Glomerular visceral epithelial cell (primary cell): ENCODE results near the gene DRD2.
"Not testable (repeated sequence)": the region's sequence is repeated elsewhere in the genome, so short reads cannot be mapped to it uniquely, and the experiment has no call there.

ENCODE experiments used
- DNase-seq: peaks from one replicate; pipeline ENCODE4 v3.0.0-alpha.2; 2016; ENCODE audit errors: extremely low spot score

DRD2 gene

GRCh38 chr11:113475160-113475761 lies at the start of gene DRD2:
DRD2 (minus strand) TSS chr11:113475398; CDS start chr11:113424651, 50,747 bp downstream.
- no peak for DNase-seq

DNA sequence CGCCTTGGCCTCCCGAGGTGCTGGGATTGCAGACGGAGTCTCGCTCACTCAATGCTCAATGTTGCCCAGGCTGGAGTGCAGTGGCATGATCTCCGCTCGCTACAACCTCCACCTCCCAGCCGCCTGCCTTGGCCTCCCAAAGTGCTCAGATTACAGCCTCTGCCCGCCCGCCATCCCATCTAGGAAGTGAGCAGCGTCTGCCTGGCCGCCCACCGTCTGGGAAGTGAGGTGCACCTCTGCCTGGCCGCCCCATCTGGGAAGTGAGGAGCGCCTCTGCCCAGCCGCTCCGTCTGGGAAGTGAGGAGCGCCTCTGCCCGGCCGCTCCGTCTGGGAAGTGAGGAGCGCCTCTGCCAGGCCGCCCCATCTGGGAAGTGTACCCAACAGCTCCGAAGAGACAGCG lies 48.7 kb upstream of the DRD2 start:
- DNase-seq: not testable (repeated sequence)

DNA sequence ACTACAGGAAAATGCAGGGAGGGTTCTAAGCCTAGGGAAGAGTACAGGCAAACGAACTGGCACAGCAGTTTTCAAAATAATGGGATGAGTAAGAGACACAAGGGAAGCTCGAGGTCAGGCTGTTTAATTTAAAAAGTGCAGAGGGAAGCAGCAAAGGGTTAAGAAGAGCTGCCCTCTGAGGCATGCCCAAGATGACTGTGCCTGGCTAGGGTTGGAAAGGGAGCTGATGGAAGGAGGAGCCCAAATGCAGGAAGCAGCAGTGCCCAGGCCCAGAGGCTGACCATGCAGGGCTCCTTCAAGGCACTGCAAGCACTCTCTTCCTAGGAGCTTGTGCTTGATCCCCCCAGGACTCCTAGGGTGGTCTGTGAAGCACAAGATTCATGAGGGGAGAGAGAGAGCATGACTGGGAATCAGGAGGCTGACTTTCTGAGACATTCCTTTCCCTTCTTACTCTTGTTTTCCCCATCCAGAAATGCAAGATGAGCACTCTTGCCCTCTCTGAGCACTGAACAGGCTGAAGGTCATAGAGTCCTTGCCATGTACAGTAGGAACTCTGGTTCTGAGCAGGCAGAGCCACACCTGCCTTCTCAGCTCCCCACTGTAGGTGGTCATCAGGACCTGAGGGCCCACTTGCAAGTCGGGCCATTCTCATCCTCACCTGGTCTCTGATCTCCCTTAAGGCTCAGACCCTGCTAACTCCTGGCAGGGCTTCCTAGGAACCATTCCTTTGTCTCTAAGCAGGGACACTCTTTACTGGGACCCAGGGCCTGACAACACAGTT lies 46.7 kb upstream of the DRD2 start:
- DNase-seq: peak; percentile 6

- DNase-seq: no peak
Observed at GRCh38 chr11:113519989-113520613, 44.9 kb upstream of the DRD2 start.

DNA sequence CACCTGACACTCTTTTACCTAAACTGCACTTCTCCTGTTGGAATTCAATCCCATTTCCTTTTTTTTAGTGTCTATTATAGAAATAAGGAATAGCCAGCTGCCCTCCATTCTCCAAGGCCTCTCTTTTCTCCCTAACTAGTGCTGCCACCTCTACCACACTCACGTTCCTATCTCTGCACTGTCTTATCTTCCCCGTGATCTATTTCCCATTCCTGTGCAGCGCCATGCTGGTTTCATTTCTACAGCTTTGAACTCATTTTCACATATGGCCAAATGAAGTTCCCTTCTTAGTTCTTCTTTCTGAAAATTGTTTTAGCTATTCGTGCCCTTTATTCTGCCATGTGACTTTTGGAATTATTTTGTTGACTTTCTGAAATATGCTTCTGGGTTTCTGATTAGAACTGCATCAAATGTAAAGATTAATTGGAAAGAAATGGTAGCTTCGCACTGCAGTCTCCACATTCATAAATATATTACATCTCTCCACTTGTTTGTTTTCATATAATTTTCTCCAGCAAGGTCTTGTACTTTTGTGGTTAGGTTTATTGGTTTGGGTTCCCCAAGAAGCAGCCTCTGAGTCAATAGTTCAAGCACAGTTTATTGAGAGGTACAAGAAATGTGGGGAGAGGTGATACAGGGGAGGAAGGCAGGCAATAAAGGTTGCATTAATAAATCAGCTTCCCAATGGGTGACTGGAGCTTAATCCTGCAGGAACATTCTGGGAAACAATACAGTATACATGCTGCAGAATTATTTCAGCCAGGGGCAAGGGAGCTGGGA lies 43.7 kb upstream of the DRD2 start:
- DNase-seq: no peak

DNA sequence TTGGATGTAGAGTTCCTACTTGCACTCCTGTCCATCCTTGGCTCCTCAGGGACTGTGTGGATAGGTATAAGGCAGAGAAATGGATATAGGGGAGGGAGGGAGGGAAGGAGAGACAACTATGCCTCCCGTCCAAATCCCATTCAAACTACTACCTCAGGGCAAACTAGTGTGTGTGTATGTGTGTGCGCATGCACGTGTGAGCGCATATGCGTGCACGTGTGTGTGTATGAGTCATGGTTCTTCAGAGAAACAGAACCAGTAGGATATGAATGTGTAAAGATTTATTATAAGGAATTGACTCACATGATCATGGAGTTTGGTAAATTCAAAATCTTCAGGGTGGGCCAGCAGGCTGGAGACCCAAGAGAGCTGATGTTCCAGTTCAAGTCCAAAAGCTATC lies 42.2 kb upstream of the DRD2 start:
- DNase-seq: no peak

- DNase-seq: no peak
Observed at GRCh38 chr11:113514856-113515255, 39.7 kb upstream of the DRD2 start.

GRCh38 chr11:113507341-113507740 lies 32.1 kb upstream of the DRD2 start:
- DNase-seq: no peak

DNA sequence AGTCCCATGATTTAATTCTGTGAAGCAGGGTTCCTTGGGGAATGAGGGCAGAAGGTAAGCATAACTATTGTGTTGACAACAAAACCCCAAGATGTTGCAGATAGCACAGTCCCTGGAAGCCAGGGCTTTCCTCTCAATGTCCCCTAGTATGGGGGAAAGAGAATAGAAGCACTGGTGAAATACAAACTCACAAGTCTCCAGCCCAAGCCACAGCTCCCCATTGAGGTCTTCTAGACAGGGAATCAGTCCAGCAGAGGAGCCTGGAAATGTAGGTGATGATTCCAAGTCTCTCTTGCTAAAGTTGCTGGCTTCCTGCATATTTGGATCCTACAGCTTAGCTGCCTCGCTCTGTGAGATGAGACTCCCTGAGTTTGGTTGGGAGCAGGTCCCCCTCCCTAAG lies 31.7 kb upstream of the DRD2 start:
- DNase-seq: no peak

DNA sequence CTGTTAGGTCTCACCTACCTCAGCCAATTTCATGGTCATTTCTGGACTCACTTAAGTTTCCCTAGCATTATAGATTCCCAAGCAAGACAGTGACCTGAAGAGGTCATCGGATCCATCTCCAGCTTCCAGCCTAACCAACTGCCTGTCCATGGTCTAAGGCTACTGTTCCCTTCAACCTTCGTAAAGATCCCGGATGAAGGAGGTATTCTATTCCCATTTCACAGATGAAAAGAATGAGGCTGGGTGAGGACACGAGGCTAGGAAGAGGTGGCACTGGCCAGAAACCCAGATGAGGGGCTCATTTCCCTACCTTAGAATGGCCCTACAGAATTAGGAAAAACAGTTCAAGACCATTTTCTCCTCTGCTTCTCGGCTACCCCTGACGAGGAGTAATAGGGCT lies 31.3 kb upstream of the DRD2 start:
- DNase-seq: no peak

DNA sequence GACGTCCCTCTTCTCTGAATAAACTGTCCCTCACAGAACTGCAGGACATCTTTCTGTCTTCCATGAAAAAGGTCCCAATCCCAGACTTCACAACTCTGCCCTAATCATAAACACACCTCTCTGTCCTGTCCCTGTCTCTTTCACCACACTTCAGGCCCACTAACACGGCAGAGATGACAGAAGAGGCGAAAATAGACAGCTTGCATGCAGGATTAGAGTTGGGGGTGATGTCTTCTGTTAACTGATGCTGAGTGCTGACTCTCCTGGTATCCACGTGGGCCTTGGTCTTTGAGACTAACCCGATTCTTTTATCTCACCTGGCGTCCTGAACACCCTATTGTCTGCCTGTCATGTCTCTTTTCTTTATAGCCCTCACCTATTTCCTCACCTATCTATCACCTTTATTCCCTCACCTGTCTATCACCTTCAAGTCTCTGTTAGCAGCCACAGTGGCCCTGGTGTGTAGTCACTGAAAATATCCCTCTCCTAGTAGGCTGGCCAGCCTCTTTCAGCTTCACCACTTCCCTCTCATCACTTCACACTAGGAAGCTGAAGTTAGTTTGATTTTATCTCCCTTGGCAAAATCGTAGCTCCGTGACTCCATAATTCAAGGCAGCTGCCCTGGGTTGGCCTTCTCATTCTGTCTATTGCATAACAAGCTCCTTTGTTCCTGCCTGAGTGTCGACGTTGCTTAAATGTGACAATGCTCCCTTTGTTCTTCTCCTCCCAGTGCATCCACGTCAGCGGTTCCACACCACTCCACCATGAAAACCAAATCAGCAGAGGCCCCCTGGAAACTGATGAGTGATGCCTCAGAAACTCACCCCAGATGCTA lies 30.6 kb upstream of the DRD2 start:
- peak; percentile 4 for DNase-seq

DNA sequence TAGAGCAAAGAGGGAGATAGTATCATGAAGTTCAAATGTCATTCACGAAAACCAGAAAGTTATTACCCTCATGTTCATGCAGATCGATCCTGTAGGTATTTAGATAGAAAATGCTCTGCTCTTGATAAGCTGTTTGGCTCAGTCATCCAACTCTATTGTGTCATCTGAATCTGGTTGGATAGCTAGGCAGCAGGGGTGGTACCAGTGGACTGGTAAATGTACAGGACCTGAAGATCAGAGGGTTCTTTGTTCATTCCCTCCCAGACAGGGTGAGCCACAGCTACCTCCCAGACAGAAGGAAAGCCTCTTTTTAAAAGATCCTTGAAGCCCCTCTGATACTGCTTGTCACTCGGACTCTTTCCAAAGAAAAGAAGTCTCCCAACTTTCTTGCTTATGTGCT lies 29.8 kb upstream of the DRD2 start:
- no peak for DNase-seq

- no peak for DNase-seq
Observed at GRCh38 chr11:113504586-113504985, 29.4 kb upstream of the DRD2 start.

DNA sequence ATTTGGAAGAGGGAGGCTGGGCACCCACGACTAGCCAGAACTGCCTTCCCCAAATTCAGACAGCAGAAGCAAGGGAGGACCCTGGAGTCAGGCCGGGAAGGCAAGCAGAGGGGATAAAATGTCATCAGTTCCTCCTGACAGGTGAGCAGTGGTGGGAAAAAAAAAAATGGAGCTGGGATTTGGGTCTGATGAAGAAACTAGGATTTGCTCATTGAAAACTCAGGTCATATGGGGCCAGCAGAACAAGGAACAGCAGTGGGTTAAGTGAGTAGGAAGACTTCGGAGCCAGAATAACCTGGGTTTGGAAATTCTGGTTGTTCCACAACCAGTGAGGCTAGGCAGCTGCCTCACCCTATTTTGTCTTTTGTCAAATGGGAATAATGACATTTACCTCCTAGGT lies 28.9 kb upstream of the DRD2 start:
- DNase-seq: no peak

DNA sequence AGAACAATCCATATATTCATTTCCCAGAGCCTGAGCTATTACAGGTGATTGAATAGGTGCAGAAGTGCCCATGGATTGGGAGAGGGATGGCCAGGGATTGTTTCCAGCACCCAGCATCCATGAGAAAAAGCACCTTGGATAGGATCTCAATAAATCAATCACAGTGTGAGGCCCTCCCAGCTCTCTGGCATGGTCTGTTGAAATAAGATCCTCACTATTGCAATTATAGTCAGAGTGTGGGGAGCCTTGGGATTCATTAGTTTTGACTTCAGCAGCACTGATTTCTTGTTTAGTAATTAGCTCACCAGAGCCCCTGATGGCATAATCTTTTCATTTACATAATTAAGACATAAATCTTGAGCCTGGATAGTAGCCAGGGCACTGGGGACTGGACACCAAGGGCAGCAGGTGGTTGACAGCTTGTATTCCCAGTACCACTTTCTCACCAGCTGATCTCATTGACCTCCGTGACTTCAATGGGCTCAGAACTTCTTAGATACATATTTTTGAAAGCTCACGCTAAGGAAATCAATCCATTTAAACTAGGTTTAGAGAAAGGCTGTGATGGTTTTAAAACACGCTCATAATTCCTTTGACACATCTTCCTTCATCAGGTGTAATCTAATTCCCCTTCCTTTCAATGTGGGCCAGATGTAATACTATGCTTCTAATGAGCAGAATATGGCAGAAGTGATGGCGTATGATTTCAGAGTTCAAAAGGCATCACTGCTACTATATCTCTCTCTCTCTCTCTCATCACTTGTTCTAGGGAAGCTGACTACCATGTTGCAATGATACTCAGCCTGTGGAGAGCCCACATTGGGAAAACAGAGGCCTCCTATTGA lies 22.1 kb upstream of the DRD2 start:
- no peak for DNase-seq

DNA sequence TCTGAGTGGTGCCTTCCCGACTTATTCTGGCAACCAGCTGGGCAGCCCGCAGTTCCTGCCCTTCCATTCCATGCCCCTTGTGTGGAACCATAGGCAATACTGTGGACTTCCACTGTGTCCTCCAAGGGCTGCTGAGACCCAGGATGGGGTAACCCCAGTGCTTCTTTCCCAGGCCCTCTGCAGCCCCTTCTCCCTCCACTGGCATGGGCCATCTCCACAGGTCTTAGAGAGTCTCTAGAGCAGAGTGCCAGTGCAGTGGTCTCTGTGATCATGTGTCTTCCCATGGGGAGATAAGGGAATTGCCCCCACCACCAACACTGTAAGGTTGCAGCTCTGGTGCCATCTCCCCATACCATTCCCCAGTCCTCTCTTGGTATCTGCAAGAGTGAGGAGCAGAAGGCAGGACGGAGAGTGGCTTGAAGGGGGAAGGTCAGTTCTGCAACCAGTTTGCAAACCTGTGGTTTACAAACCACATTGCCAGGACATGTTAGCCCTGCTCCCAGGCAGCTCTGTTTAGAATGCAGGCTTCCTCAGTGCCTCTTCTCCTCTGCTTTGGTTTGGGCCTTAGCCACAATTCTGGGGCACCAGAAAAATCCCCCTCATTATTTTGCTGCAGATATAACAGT lies 20.9 kb upstream of the DRD2 start:
- DNase-seq: no peak

DNA sequence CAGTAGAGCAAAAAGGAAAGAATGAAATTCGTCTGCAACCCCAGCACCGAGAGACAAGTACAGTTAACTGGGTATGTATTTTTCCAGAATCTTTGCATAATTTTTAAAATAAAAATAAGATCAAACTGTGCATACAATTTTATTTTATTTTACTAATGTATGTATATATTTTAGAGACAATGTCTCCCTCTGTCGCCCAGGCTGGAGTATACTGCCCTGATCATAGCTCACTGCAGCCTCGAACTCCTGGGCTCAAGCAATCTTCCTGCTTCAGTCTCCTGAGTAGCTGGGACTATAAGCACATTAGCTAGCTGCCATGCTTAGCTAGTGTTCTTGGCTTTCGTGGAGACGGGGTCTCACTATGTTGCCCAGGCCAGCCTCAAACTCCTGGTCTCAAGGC lies 18.8 kb upstream of the DRD2 start:
- no peak for DNase-seq

- DNase-seq: no peak
Observed at GRCh38 chr11:113493206-113493605, 18.0 kb upstream of the DRD2 start.

GRCh38 chr11:113488931-113489351 lies 13.7 kb upstream of the DRD2 start:
- DNase-seq: no peak

DNA sequence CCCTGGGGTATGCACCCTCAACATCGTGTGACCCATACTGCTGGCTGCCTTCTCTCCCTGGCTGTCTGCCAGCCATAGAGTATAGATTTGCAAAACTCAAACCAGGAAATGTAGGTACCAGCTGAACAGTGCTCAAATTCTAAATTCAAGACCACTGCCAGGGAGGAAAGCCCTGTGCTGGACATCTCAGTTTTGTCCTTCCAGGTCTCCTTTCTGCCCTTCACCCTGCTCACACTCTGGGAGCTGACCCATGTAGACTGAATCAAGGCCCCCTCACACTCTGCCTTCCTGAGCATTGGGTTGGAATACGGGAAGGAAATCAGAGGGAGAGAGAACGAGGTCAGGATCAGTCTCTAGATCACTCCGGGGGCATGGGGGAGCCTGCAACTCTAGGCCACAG lies 12.4 kb upstream of the DRD2 start:
- no peak for DNase-seq
